Measurements from ENCODE around the gene CCM2.
A peak's percentile ranks its signal among the peaks of the same experiment; 100 is the strongest.

Gene CCM2

DNA sequence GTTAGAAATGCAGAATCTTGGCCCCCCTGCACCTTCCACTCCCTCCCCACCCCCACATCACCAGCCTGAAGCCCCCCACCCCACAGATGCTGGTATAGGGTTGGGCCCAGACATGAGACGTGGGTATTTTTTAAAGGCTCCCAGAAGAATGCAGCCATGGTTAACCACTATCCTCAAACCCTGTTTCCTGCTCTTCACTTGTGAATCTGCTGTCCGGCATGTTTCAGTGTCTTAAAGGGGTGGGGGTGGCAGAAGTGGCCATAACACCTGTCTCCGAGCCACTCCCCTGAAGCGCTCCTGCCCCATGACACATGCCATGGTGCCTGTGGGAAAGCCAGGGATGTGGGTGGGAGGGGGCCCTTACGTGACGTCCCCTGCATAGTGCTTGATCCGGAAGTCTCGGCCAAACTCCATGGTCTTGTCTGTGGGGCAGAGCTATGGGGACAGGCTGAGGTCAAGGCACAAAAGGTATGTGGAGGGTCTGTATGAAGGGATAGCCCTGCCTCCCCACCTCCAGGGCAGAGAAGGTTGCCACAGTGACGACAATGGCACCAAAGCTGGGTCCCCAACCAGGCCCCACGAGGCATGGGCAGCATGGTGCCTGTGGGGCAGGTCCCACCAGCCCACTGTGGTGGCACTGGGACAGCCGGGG lies 30.8 kb upstream of the CCM2 start:
- DNase-seq (ENCODE audit: low read depth): no peak

DNA sequence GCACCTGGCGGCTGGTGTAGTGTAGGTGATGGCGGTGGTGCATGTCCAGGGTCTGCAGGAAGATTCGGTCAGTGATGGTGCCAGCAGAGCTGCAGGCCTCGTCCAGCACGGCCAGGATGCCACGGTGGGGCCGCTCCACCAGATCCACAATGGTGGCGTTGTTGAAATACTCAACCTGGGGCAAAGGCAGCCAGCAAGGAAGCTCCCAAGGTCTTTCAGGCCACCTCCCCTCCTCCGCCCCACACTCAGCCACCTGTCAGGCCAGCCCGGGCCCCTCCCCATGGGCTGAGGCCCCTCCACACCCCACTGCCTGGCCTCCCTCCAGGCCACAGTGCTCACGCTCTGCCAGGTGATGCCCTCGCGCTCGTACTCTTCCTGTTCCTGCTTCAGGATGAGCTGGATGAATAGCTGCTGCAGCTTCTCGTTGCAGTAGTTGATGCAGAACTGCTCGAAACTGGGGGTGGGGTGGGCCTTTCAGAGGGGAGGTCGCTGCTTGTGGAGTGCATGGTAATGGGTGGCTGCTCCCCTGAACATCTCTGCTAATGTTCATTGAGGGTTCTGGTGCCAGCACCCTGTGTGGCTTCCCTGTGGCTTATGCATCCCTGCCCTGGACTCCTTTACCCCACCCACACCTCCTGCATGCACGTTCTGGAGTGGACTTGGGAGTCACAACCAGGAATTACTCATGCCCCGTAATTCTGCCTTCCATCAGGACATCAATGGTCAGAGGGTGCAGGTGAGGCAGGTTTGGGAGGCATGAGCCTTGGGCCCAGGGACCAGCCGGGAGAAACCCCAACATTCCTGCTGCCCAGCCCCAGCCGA lies 30.1 kb upstream of the CCM2 start:
- DNase-seq (ENCODE audit: low read depth): no peak

DNA sequence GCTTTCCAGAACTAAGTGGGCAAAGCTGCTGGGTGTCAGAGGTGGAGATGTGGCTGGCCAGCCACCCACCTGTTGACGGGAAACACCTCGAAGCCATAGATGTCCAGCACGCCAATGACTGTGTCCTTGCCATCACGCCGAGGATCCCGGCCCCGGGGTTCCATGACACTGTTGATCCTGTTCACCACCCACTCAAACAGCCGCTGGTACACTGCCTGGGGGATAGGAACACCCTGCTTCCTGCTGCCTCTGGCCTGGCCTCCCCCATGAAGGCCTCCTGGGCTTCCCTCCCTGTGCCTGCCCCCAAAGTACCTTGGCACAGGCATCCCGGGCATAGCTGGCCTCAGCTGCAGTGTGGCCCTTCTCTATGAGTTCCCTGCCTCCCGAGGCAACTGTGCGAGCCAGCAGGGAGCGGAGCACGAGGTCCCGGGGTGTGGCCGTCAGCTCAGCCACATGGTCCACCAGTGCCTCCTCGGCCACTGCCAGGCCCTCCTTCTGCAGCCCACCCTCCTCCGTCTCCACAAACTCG lies 29.4 kb upstream of the CCM2 start:
- no peak for DNase-seq (ENCODE audit: low read depth)

DNA sequence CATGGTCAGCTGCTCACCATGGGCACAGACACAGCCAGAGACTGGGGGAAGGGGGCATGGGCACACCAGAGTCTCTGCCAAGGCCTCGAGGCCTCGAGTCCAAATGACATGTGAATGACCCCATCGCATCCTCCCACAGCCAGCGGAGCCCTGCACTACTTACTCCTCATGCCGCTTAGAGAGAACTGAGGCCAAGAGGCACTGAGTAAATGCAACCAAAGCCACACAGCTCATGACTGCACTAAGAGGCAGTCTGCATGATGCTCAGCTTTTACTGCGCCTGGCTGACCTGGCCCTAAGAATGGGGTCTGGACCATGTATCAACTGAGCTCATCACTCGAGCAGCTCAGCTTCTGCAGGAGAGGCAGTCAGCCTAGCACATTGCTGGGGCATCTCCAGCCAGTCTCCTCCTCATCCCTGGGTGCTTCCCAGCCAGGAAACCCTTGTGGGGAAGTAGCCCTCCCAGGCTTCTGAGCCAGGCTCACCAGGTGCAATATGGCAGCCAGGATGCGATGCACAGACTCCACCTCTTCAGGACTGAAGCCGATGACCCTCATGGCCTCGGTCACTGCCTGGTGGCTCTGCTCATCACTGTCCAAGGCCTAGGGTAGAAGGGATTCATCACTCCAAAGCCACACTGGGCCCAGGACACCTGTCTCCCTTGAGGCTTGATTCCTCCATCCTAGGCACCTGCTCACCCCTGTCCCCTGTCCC lies 28.7 kb upstream of the CCM2 start:
- DNase-seq (ENCODE audit: low read depth): no peak

DNA sequence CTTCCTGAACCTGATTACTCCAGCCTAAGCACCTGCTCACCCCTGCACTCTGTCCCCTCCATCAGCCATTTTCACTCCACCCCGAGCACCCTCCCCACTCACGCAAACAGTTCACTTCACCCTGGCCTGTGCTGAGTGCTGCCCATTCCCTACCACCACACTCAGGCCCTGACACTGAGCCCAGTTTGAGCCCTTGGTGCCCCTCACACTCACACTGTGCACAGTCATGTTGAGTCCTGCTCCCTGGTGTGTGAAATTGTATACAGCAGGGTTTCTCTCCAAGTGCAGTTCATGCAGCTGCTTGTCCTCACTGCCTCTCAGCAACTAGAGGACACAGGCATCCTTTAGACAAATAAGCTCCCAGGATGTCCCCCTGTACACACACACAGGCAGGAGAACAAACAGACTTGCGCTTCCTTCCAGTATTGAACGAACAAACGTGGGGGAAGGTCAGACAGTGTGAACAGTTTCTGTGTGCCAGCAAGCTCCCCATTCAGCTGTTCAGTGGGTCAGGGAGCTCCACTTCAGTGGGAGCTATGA lies 28.0 kb upstream of the CCM2 start:
- DNase-seq (ENCODE audit: low read depth): no peak

DNA sequence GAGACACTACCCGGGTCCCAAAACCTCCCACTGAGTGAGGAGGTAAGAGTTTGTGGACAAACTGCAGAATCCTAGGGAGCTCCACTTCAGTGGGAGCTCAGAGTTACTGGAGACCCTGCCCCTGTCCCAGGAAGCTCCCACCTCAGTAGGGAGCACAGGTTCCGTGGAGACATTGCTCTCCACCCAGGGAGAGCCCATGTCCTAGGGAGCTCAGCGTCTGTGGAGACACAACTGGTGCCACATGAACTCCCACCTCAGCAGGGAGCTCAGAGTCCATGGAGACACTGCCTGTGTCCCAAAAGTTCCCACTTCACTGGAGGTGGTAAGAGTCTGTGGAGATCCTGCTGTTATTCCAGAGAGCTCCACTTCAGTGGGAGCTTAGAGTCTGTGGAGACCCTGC lies 27.4 kb upstream of the CCM2 start:
- no peak for DNase-seq (ENCODE audit: low read depth)

DNA sequence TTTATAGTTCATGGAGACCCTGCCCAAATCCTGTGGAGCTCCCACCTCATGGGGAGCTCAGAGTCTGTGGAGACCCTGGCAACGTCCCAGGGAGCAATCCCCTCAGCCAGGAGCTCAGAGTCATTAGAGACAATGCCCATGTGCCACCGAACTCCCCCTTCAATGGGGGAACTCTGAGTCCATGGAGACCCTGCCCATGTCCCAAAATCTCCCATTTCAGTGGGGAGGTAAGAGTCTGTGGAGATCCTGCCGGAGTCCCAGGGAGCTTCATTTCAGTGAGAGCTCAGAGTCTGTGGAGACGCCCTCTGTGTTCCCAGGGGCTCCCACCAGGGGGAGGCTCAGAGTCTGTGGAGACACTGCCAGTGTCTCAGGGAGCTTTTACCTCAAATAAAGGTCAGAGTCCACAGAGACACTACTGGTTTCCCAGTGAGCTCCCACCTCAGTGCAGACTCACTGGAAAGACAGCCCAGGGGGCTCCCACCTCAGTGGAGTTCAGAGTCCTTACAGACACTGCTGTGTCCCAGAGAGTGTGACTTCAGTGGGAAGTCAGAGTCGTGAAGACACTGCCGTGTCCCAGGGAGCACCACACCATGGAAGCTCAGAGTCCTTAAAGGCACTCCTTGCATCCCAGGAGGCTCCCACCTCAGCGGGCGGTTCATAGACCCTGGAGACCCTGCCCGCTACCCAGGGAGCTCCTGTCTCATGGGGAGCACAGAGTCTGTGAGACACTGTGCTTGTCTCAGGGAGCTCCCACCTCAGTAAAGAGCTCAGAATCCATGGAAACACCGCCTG lies 26.2 kb upstream of the CCM2 start:
- peak; percentile 32 for DNase-seq (ENCODE audit: low read depth)

DNA sequence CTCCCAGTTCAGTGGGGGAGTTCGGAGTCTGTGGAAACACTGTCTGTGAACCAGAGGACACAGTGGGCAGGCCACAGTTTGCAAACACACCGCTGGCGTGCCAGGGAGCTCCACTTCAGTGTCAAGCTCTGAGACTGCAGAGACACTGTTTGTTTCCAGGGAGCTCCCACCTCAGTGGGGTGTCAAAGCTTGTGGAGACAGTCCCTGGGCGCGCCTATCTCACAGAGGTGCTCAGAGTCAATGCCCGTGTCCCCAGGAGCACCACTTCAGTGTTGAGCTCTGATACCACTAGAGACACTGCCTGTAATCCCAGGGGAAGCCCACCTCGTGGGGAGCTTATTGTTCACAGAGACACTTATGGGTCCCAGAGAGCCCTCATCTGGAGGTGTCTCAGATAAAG lies 25.5 kb upstream of the CCM2 start:
- no peak for DNase-seq (ENCODE audit: low read depth)

DNA sequence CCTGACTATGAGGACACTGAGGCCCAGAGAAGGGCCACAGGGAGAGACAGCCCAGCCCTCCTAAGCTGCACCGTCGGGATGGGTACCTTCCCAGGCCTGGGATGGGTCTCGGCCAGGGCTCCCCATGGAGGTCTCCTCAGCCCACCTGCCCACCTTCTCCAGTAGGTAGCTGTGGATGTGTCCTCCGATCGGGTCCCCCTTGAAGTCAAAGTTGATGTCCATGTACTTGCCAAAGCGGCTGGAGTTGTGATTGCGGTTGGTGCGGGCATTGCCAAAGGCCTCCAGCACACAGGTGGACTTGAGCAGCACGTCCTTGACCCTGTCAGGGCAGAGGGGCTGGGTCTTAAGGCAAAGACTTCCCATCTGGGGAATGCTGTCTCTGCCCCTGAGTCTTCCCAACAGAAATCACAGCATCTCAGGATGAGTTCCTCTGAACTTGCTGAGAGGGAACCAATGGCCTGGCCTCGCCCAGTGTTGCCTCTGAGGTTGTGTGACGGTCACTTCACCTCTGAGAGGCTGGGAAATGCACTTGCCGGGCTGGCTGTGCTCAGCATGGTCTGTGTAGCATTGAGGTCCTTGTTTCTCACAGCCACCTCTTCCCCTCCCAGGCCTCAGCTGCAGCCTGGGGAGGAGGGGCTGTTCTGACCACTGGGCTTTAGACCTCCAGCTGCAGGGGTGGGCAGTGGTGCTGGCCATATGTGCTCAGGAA lies 24.5 kb upstream of the CCM2 start:
- DNase-seq (ENCODE audit: low read depth): no peak

DNA sequence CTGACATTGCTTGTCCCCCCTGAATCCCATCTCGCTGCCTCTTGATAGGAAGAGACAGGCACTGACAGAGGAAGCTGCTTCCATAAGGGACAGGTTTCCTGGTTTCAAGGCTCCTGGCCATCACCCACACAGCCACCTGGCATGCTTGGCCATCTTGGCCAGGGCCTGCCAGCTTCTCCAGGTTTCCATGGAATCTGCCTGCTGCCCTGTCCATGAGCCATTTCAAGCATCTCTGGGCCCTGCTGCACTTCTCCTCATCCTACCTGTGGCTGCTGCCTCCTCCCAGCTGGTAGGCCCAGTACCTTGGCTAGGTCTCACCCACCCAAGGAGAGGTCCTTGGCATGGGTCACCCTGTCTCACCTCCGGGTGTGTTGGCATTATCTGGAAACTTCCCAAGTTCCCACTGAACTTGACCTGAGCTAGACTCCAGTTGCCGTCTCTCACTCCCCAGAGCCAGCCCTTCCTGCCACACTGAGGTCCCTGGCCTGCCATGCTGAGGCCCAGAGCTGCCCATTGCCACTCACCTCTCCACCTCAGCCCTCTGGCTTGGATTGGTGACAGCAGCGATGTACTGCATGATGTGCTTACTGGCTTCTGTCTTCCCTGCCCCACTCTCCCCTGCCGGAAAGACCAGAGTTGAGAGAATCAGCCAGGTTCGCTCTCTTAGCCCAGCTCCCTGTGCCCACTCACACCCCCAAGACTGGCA lies 23.8 kb upstream of the CCM2 start:
- no peak for DNase-seq (ENCODE audit: low read depth)

DNA sequence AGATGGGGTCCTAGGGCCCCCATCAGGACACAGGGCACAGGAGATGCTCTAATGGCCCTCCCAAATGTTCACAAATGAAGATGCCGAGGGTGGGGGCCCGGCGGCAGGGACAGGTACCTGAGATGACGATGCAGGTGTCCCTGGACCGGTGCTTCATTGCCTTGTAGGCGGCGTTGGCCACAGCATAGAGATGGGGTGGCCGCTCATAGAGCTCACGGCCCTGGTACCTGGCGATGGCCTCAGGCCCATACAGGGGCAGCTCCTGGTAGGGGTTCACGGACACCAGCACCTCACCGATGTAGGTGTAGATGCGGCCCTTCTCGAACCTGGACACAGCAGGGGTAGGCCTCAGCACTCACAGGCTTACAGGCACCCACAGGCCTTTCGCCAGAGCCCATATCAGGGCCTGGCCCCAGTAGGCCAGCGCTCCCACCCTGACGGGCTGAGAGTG lies 23.2 kb upstream of the CCM2 start:
- no peak for DNase-seq (ENCODE audit: low read depth)

DNA sequence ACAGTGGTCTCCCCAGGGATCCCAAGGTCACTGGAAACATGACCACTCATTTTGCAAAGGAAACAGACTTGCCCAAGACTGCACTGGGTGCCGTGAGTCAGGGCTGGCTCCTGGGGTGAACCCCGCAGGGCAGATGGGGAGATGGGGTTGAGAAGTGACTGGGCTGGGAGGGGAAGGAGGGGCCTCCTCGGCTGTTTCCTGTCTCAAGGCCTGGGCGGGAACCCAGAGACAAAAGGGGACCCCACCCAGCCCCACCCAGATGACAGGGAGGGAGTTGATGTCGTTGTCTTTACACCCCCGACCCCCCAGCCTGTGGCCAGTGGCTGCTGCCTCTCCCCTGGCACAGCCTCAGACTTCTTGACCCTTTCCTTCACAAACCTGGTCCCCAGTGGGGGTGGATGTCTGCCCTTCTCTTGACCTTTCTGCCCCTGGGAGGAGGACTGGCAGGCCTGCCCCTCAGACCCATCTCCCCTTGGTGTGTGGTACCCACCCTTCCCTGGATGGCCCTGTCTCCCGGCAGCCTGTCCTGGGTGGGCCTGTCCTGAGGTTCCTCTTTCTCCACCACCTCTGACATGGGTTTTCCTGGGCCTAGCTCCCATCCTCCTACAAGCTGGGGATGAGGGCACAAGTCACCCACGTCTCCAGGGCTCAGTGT lies 22.6 kb upstream of the CCM2 start:
- DNase-seq (ENCODE audit: low read depth): peak; percentile 68

DNA sequence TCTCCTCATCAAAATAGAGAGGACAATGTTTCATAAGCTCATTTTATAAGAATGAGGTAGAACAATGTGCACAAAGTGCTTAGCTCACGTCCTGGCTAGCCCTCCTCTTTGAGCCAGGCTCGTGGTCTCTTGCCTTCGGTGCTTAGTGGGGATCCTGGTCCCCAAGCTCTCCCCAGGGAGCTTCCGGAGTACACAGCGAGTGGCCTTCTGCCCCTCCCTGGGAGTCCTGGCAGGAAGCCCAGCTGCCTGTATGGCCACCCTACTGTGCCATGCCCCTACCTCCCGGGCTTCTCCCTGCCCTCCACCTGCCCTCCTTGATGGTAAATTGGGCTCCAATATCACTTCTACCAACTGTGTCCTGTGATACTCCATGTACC lies 22.1 kb upstream of the CCM2 start:
- no peak for DNase-seq (ENCODE audit: low read depth)

DNA sequence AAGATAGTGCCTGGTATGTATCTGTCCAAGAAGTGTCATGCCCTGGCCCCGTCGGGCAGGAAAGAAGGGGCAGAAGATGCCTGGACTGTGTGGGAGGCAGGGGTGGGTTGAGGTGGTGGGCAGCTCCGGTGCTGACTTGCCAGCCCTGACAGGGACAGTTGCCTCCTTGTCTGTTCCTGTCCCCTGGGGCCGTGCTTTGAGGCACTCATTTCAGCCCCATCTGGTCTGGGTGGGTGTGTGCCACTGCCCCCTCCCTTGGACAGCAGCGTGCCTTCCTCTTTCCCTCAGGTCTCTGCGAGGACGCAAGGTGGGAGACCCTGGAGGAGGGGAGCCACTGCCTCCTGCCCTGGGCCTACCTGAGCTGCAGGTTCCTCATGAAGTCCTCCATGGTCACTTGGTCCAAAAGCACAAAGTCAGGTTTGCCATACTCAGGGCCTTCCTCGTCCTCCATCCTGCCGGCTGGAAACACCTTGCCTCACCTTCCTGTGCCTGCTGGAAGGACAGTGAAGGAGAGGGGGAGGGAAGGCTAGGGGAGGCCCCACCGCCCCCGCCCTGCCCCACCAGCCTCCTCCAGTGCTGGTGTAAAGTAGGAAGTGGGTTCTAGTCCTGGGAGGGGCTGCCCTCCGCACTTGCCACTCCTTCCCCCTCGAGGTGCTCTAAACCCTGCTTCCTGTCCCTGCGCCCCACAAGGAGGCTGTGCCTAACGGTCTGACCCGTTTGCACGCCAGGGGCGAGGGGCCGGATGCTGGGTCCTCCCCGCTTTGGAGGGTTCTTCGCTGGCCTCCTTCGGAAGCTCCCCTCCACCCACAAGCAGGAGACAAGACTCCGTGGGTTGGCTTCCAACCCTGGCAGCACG lies 21.3 kb upstream of the CCM2 start, which contains the start of gene MYO1G:
Gene MYO1G, minus strand, starts transcription at position 505 of the 856 bp plus-strand sequence. Its CDS starts 54 bp downstream, at position 451.
- DNase-seq (ENCODE audit: low read depth): peak; percentile 70

DNA sequence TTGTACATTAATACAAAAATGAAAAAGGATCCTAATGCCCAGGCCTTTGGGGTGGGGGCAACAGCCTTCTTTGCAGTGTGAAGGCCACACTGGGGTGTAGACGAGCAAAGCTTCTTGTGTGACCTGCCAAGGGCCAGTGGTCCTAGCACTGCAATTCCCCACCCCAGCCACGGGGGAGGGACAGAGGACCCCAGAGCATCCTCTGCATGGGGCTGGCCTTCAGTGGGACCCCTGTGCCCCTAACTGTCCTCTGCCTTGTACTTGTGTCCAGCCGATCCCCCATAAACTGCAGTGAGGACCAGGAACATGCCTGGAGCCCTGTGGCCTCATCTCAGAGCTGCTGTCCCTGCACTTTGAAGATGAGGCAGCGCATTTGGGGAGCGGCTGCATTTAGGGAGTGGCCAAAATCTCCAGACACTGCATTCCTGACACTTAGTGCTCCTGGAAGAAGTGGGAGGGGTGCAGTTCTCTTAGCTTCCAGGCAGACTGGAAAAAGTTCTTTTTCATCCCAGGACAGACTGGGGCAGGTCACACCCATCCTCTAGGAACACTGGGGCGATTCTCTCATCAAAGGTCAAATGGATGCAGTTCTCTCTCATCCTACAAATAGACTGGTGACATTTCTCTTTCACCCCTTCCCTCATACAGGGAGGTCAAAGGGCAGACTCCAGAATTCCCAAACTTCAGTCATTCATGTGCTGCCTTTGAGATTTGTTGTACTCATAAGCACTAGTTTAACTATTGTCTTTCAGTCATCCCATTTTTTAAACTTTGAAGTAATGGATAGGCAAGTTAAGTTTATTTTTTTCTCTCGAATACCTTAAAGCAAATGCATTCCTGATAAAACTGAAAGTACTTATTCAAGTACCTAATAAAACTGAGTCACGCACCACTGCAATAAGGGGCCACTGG lies 20.3 kb upstream of the CCM2 start:
- DNase-seq (ENCODE audit: low read depth): no peak

DNA sequence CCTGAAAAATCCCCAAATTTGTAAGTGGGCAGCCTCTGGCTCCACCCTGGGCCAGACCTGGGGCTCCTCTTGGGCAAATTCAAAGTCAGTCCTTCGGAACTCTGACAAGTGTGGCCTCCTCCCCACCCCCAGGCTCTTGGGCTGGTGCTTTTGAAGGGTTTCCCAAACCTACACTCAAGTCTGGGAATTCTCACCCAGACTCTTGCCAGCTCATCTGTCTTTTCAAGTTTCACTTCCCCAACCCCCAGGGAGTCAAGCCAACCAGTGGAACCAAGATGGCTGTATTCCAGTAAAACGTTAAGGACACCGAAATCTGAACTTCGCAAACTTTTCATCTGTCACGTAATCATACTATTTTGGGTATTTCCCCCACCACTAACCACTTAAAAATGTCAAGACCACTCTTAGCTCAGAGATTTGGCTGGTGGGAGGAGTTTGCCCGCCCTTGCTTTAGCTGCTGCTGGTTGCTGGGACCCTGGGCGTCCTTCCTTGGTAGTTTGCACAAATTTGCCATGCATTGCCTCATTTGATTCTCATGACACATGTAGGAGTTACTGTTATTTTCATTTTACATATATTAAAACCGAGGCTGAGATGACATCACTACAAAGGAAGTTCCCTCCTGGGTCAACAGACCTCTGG lies 19.5 kb upstream of the CCM2 start:
- DNase-seq (ENCODE audit: low read depth): no peak

DNA sequence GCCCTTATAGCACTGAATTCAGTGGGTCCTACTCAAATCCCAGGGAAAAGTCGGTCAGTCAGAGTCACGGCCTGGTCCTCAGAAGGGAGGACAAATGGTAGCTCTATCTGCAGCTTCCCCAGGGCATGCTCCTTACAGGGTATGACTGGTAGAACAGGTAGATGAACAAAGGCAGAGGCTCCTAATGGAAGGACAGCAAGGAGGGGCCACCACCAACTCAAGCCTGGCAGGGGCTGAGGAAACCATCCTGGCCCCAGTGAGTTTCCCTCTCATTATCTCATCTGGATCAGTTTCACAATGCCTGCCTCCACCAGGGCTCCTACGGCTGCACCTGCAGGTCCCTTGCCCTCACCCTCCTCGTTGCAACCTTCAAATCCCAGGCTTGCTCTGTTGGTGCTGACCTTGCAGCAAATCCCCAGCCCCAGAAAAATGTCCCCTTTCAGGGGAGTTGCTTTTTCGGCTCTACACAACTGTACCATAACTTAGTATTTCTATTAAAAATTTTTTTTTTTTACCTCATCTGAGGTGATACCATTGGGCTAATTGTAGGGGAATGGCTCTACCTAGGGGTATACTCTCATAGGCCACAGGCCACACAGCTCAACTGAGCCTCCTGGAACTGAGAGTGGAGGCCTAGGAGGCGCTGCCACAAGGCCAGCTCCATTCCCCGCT lies 18.8 kb upstream of the CCM2 start:
- no peak for DNase-seq (ENCODE audit: low read depth)
